Peyer's patch (tissue), 4 donors: ENCODE data around the gene CFAP54. TPM values are rescaled to one million over a fixed set of nuclear protein-coding genes. Genes with fewer than 3 reads are reported as not detected.

Experiments used
- DNase-seq, 3 donors: peaks; one replicate each; pipeline ENCODE4 v3.0.0-alpha.2; 2017 to 2019
- H3K27ac ChIP-seq, 4 donors: fragments of 200-600 bp; sonication (generic); one replicate each; pipeline ENCODE4 v1.5.1; 2016 to 2019
- H3K27me3 ChIP-seq, 2 donors: fragments of 200-600 bp; sonication (generic); one replicate each; pipeline ENCODE4 v1.5.1; 2019
- H3K36me3 ChIP-seq, 3 donors: fragments of 200-600 bp; sonication (generic); one replicate each; pipeline ENCODE4 v1.5.1; 2016 to 2019
- H3K4me1 ChIP-seq, 4 donors: fragments of 200-600 bp; sonication (generic); one replicate each; pipeline ENCODE4 v1.5.1; 2016 to 2019
- H3K4me3 ChIP-seq, 4 donors: fragments of 200-600 bp; sonication (generic); 1 replicate in 3 of 4; 2 replicates in 1 of 4; pipeline ENCODE4 v1.5.1; 2016 to 2019; ENCODE audit warnings: mild to moderate bottlenecking in 1 of 4
- H3K9me3 ChIP-seq, 4 donors: fragments of 200-600 bp; sonication (generic); one replicate each; pipeline ENCODE4 v1.5.1; 2016 to 2019; ENCODE audit warnings: mild to moderate bottlenecking in 1 of 4
- CTCF ChIP-seq, 6 experiments: fragments of 450-650 bp in 4 of 6; fragments of 200-600 bp in 2 of 6; sonication (generic) in 1 of 6; IDR thresholded peaks; one replicate each; pipeline ENCODE4 v1.5.1; 2017 to 2019; ENCODE audit warnings: antibody characterized with exemption in 6 of 6, mild to moderate bottlenecking in 3 of 6, moderate library complexity in 1 of 6
- POLR2A ChIP-seq, 2 donors: fragments of 450-650 bp; IDR thresholded peaks; one replicate each; pipeline ENCODE4 v1.5.1; 2017; ENCODE audit warnings: antibody characterized with exemption in 2 of 2, mild to moderate bottlenecking in 2 of 2, moderate library complexity in 2 of 2
- total RNA-seq, 4 donors: library from RNA; depleted of rRNA; stranded (reverse); fragments of >200 nt; gene quantifications; one replicate each; pipeline ENCODE4 v1.1.0, GENCODE V29; 2016

The CFAP54 gene
- total RNA-seq, 4 donors from 2014 or later: 0.80 to 2.7 (median 0.83) TPM; not detected in 1

- no peaks in the 10 kb centered on the region for H3K27me3 ChIP-seq
- no peak overlapping the region for H3K4me3 ChIP-seq
- H3K4me1 ChIP-seq: no peaks in the 10 kb centered on the region
- no peaks in the 10 kb centered on the region for H3K9me3 ChIP-seq
- no peak overlapping the region for H3K27ac ChIP-seq
- no peak for TF ChIP-seq POLR2A (IDR thresholded peaks at IDR 0.05)
- no peak for TF ChIP-seq CTCF (IDR thresholded peaks at IDR 0.05)
- no peaks in the 10 kb centered on the region for H3K36me3 ChIP-seq
- DNase-seq: no peak
These were observed 285.3 kb downstream of the CFAP54 start for GRCh38 chr12:96774496-96775256.

DNA sequence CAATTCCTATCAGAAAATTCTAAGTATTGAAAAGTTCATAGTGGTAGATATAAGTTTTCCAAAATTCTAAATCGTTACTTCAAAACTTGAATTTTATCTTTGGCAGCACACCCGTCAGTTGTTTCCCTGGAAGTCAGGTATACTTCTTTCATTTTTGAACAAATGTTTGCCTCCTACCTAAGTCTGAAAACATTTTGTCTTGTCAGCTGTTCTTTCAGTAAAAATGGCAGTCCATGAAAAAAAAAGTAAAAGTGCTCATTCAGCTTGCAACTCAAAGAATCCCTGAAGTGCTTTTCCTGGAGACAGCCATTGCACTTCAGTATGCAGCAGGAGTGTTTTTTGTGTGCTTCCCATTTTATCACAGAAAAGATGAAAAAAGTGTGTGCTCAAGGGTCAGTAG, 287.5 kb downstream of the CFAP54 start:
- TF ChIP-seq CTCF (IDR thresholded peaks at IDR 0.05) (no peak), POLR2A (IDR thresholded peaks at IDR 0.05) (no peak)
- H3K27ac ChIP-seq: no peak overlapping the region
- H3K9me3 ChIP-seq: no peaks in the 10 kb centered on the region
- no peaks in the 10 kb centered on the region for H3K4me1 ChIP-seq
- H3K4me3 ChIP-seq: no peak overlapping the region
- H3K27me3 ChIP-seq: no peaks in the 10 kb centered on the region
- H3K36me3 ChIP-seq: no peaks in the 10 kb centered on the region
- DNase-seq: no peak

DNA sequence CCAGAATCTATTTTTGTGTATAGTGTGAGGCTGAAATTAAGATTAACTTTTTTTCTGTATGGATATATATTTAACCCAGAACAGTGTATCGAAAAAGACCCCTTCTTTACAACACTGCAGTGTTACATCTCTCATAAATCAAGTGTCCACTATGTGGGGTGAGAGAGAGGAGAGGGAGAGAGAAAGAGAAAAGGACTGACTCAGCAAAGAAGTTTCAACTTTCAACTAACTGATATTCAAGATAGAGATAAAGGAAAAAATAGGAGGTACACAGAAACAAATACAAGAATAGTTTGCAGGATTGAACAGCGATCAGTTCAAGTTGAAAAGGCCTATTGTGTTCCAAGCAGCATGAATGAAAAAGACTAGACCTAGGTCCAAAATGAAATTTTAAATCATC, 291.0 kb downstream of the CFAP54 start:
- no peak for DNase-seq
- Histone ChIP-seq H3K4me1 (no peaks in the 10 kb centered on the region), H3K36me3 (no peaks in the 10 kb centered on the region), H3K9me3 (no peaks in the 10 kb centered on the region), H3K27ac (no peak overlapping the region), H3K4me3 (no peak overlapping the region), H3K27me3 (no peaks in the 10 kb centered on the region)
- no peak for TF ChIP-seq POLR2A (IDR thresholded peaks at IDR 0.05)

GRCh38 chr12:96786791-96787190, 297.4 kb downstream of the CFAP54 start:
- DNase-seq: no peak
- Histone ChIP-seq H3K4me1 (no peaks in the 10 kb centered on the region), H3K27ac (no peak overlapping the region), H3K27me3 (no peaks in the 10 kb centered on the region), H3K9me3 (no peaks in the 10 kb centered on the region), H3K4me3 (no peak overlapping the region), H3K36me3 (no peaks in the 10 kb centered on the region)
- TF ChIP-seq POLR2A (IDR thresholded peaks at IDR 0.05): no peak
- TF ChIP-seq CTCF (IDR thresholded peaks at IDR 0.05): no peak

- no peaks in the 10 kb centered on the region for H3K9me3 ChIP-seq
- no peaks in the 10 kb centered on the region for H3K4me1 ChIP-seq
- DNase-seq: no peak
- no peak overlapping the region for H3K4me3 ChIP-seq
- H3K36me3 ChIP-seq: no peaks in the 10 kb centered on the region
- H3K27ac ChIP-seq: no peak overlapping the region
- no peaks in the 10 kb centered on the region for H3K27me3 ChIP-seq
- no peak for TF ChIP-seq POLR2A (IDR thresholded peaks at IDR 0.05)
- no peak for TF ChIP-seq CTCF (IDR thresholded peaks at IDR 0.05)
These were observed 314.6 kb downstream of the CFAP54 start for GRCh38 chr12:96803969-96804368.

GRCh38 chr12:96806272-96806671, 316.9 kb downstream of the CFAP54 start:
- DNase-seq: no peak
- H3K4me3 ChIP-seq: no peak overlapping the region
- no peaks in the 10 kb centered on the region for H3K9me3 ChIP-seq
- no peak overlapping the region for H3K27ac ChIP-seq
- H3K36me3 ChIP-seq: no peaks in the 10 kb centered on the region
- TF ChIP-seq CTCF (IDR thresholded peaks at IDR 0.05) (no peak), POLR2A (IDR thresholded peaks at IDR 0.05) (no peak)
- H3K27me3 ChIP-seq: no peaks in the 10 kb centered on the region
- no peaks in the 10 kb centered on the region for H3K4me1 ChIP-seq
